RWPE2 (cell line): ENCODE data around the gene CFAP46.

ENCODE experiments used
- ATAC-seq: fragments of 200-7000 bp; cut with Tn5 transposase; 3 replicates; pipeline ENCODE4 v1.9.1; 2021; ENCODE audit warnings: low read depth
- DNase-seq: peaks from one replicate; pipeline ENCODE4 v3.0.0-alpha.2; 2020; ENCODE audit warnings: low spot score
- H3K27ac ChIP-seq: fragments of 450-650 bp; 2 replicates; pipeline ENCODE4 v1.5.1; 2017; ENCODE audit warnings: mild to moderate bottlenecking; ENCODE audit not compliant: poor library complexity, severe bottlenecking
- H3K27me3 ChIP-seq: fragments of 250-450 bp; sonication (Bioruptor Pico); 2 replicates; pipeline ENCODE4 v1.5.1; 2021; ENCODE audit warnings: mild to moderate bottlenecking, moderate library complexity; ENCODE audit not compliant: insufficient read depth, poor library complexity, severe bottlenecking
- H3K36me3 ChIP-seq: fragments of 250-450 bp; sonication (Bioruptor Pico); 2 replicates; pipeline ENCODE4 v1.5.1; 2020; ENCODE audit warnings: low read depth, mild to moderate bottlenecking, moderate library complexity
- H3K4me1 ChIP-seq: fragments of 250-450 bp; sonication (Bioruptor Pico); 2 replicates; pipeline ENCODE4 v1.5.1; 2021; ENCODE audit warnings: mild to moderate bottlenecking, moderate library complexity; ENCODE audit not compliant: insufficient read depth, poor library complexity, severe bottlenecking
- H3K4me3 ChIP-seq: fragments of 250-450 bp; sonication (Bioruptor Pico); 2 replicates; pipeline ENCODE4 v1.5.1; 2021; ENCODE audit warnings: mild to moderate bottlenecking, moderate library complexity; ENCODE audit not compliant: severe bottlenecking
- H3K9me3 ChIP-seq: fragments of 250-450 bp; sonication (Bioruptor Pico); 2 replicates; pipeline ENCODE4 v1.5.1; 2021; ENCODE audit warnings: mild to moderate bottlenecking, moderate library complexity; ENCODE audit not compliant: severe bottlenecking
- TF ChIP-seq, protein P1 (sequence below): fragments of 450-650 bp; IDR thresholded peaks from one replicate; pipeline ENCODE4 v1.5.1; 2017; ENCODE audit warnings: mild to moderate bottlenecking, moderate library complexity; ENCODE audit not compliant: poor library complexity, severe bottlenecking

CFAP46 gene

GRCh38 chr10:132910901-132911785, 31.2 kb downstream of the CFAP46 start:
- DNase-seq (peak; percentile 52), ATAC-seq (no peak)
- TF ChIP-seq, protein P1, sequence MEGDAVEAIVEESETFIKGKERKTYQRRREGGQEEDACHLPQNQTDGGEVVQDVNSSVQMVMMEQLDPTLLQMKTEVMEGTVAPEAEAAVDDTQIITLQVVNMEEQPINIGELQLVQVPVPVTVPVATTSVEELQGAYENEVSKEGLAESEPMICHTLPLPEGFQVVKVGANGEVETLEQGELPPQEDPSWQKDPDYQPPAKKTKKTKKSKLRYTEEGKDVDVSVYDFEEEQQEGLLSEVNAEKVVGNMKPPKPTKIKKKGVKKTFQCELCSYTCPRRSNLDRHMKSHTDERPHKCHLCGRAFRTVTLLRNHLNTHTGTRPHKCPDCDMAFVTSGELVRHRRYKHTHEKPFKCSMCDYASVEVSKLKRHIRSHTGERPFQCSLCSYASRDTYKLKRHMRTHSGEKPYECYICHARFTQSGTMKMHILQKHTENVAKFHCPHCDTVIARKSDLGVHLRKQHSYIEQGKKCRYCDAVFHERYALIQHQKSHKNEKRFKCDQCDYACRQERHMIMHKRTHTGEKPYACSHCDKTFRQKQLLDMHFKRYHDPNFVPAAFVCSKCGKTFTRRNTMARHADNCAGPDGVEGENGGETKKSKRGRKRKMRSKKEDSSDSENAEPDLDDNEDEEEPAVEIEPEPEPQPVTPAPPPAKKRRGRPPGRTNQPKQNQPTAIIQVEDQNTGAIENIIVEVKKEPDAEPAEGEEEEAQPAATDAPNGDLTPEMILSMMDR: no peak
- no peak overlapping the region for H3K4me3 ChIP-seq
- H3K27me3 ChIP-seq: no peaks in the 10 kb centered on the region
- no peaks in the 10 kb centered on the region for H3K36me3 ChIP-seq
- H3K4me1 ChIP-seq: no peaks in the 10 kb centered on the region
- no peak overlapping the region for H3K27ac ChIP-seq
- no peaks in the 10 kb centered on the region for H3K9me3 ChIP-seq

DNA sequence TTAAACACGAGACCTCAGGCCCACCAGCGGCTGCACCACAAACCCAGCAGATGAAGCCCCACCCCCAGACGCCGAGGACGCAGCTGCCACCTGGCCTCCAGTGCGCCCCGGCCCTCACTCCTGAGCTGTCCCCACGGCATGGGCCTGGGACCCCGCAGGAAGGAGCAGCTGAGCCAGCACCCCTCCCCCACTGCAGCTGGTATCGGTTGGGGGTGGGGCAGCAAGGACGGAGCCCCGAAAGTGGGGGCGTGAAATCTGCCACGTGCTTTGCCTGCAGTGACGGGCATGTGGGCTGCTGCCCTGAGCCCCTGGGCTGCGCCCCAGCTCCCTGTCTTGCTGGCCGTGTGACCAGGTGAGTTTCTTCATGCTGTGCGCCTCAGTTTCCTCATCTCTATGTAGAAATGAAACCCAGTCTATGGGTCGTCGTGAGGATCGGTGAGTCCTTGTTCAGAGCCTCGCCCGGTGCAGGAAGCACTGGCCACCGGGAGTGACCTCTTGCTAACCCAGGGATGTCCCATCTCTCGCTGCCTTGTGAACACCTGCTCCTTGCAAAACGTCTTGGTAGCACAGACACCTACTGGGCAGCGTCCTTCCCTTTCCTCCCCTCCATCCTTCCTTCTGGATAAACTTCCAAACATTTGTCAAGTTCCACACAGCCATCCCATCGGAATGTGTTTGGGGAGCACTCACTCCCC, 32.0 kb downstream of the CFAP46 start:
- no peak overlapping the region for H3K4me3 ChIP-seq
- peak; percentile 34 for DNase-seq
- TF ChIP-seq, protein P1: no peak
- no peak for ATAC-seq
- H3K4me1 ChIP-seq: no peaks in the 10 kb centered on the region
- H3K27ac ChIP-seq: no peak overlapping the region
- H3K36me3 ChIP-seq: no peaks in the 10 kb centered on the region
- no peaks in the 10 kb centered on the region for H3K9me3 ChIP-seq
- no peaks in the 10 kb centered on the region for H3K27me3 ChIP-seq

DNA sequence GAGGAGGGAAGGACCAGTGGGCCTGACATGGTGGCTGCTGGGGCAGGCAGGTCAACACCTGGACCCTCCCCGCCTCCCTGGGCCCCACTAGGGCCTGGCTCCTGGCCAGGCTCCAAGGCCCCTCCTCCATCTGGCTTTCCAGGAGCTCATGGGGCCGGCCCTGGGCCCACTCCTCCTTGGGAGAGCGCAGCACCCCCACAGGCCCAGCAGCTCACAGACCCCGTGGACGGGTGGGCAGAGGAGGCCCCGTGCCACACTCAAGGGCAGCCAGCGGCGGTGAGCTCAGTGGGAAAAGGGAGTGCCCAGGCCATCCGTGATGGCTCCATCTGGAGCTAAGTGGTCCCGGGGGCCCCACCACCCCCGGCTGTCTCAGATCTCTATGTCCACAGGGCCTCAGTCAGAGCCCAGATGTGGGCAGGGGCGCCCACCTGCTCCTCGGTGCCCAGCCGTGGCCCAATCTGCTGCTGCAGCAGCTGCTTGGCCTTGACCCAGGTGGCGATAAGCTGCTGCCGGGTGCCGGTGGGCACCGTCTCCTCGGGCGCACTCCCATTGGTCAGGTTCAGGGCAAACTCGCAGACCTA, 32.8 kb downstream of the CFAP46 start:
- H3K4me1 ChIP-seq: no peaks in the 10 kb centered on the region
- no peak overlapping the region for H3K4me3 ChIP-seq
- DNase-seq: peak; percentile 53
- no peaks in the 10 kb centered on the region for H3K9me3 ChIP-seq
- no peaks in the 10 kb centered on the region for H3K36me3 ChIP-seq
- TF ChIP-seq, protein P1: no peak
- ATAC-seq: no peak
- no peaks in the 10 kb centered on the region for H3K27me3 ChIP-seq
- H3K27ac ChIP-seq: no peak overlapping the region

DNA sequence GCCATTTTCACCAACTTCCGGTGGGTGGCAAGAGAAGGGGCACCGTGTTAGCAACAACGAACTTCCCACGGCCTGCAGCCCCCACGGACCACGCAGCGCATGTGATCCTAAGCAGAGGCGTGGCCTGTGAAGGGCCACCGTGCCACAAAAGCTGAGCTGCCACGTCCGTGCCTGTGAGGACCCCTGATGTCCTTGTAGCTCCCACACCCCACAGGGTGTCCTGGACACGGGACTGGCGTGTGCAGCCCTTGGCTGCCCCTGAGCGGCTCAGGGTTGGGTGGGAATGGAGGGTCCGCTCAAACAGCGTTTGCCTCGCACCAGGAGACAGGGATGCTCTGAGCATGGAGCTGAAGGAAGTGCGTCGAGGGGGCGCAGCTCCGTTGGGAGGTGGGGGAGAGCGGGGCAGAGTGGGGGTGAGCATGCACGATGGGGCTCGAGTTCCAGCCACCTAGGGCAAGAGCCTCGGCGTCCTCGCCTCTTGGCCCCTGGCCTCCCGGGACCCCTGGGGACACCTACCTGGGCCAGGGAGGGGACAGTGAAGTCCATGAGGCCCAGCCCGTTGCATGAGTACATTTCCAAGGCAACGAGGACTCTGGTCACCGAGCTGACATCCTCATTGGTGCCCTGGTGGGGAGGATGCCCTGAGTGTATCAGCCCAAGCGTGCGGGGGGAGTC, 33.6 kb downstream of the CFAP46 start:
- TF ChIP-seq, protein P1: no peak
- no peak overlapping the region for H3K27ac ChIP-seq
- peak; percentile 44 for DNase-seq
- H3K4me3 ChIP-seq: no peak overlapping the region
- ATAC-seq: no peak
- H3K27me3 ChIP-seq: no peaks in the 10 kb centered on the region
- H3K4me1 ChIP-seq: no peaks in the 10 kb centered on the region
- H3K36me3 ChIP-seq: no peaks in the 10 kb centered on the region
- H3K9me3 ChIP-seq: no peaks in the 10 kb centered on the region
